Endothelial cell of umbilical vein (primary cell): ENCODE results near the gene PLPP7. TPM values are rescaled to one million over a fixed set of nuclear protein-coding genes. Genes with fewer than 3 reads are reported as not detected.

Experiments used
- BruUV-seq: library from RNA; stranded (reverse); fragments of 400-500 nt; replicated peaks from 2 replicates; lab custom pipeline; 2021; lab: Mats Ljungman, UMichigan
- CTCF ChIA-PET: fragments of 300-600, 350-600 bp; sonication (Branson Sonifier 250); formaldehyde crosslinking; loops from one replicate; lab custom pipeline; 2021; ENCODE audit warnings: antibody characterized with exemption, inconsistent platforms; lab: Charles Lee
- POLR2A ChIA-PET: fragments of 300-600, 350-600 bp; sonication (Branson Sonifier 250); formaldehyde crosslinking; loops from one replicate; lab custom pipeline; 2021; ENCODE audit warnings: antibody characterized with exemption, inconsistent platforms; lab: Charles Lee
- DNase-seq: peaks from one replicate; pipeline ENCODE4 v3.0.0-alpha.2; 2011; ENCODE audit warnings: low read depth, low spot score
- FAIRE-seq: peaks from 2 replicates; lab custom pipeline; 2011; peaks lifted over from hg19 to GRCh38; lab: Jason Lieb, UNC
- H2AFZ ChIP-seq: 2 replicates; pipeline ENCODE4 v1.6.0; 2012; ENCODE audit warnings: low read depth, low read length, control low read depth, inconsistent platforms
- H3K27ac ChIP-seq: 2 replicates; pipeline ENCODE4 v1.5.1; 2011; ENCODE audit warnings: low read depth, mild to moderate bottlenecking, control low read depth, low read length, moderate library complexity; ENCODE audit not compliant: insufficient read depth
- H3K27me3 ChIP-seq, 2 experiments: 2 replicates each; pipeline versions ENCODE4 v1.6.0 to v1.6.1; 2011; ENCODE audit warnings: low read length in 2 of 2, mixed read lengths in 1 of 2; ENCODE audit not compliant: control insufficient read depth in 2 of 2, insufficient read depth in 2 of 2
- H3K36me3 ChIP-seq, 2 experiments: 2 replicates in 1 of 2; 3 replicates in 1 of 2; pipeline ENCODE4 v1.5.1; 2011; ENCODE audit warnings: low read length in 2 of 2, mild to moderate bottlenecking in 1 of 2, moderate library complexity in 1 of 2; ENCODE audit not compliant: control insufficient read depth in 2 of 2, insufficient read depth in 2 of 2; ENCODE audit errors: extremely low read depth in 1 of 2
- H3K4me1 ChIP-seq: 3 replicates; pipeline ENCODE4 v1.5.1; 2011; ENCODE audit warnings: mild to moderate bottlenecking, low read length; ENCODE audit not compliant: control insufficient read depth, insufficient read depth; ENCODE audit errors: extremely low read depth
- H3K4me2 ChIP-seq: 2 replicates; pipeline ENCODE4 v1.6.1; 2011; ENCODE audit warnings: low read length, control low read depth, mixed read lengths; ENCODE audit not compliant: insufficient read depth
- H3K4me3 ChIP-seq, 3 experiments: fragments of 200-600 bp in 1 of 3; sonication (generic), shearing (Covaris generic) in 1 of 3; replicated peaks in 1 of 3; 2 replicates each; pipeline ENCODE4 v1.5.1; 2011 to 2016; ENCODE audit warnings: control low read depth in 3 of 3, low read length in 3 of 3, mild to moderate bottlenecking in 2 of 3, inconsistent platforms in 1 of 3, low read depth in 1 of 3, moderate library complexity in 1 of 3; ENCODE audit not compliant: insufficient read depth in 1 of 3
- H3K79me2 ChIP-seq: 2 replicates; pipeline ENCODE4 v1.6.0; 2012; ENCODE audit warnings: low read length, inconsistent platforms; ENCODE audit not compliant: control insufficient read depth, insufficient read depth
- H3K9ac ChIP-seq: replicated peaks from 2 replicates; pipeline ENCODE3; 2011; ENCODE audit warnings: low read length, control low read depth; ENCODE audit not compliant: insufficient read depth; ENCODE audit errors: extremely low read depth
- H3K9me1 ChIP-seq: replicated peaks from 3 replicates; pipeline ENCODE4 v1.6.0; 2011; ENCODE audit warnings: mild to moderate bottlenecking, low read length; ENCODE audit not compliant: control insufficient read depth, insufficient read depth; ENCODE audit errors: extremely low read depth
- H3K9me3 ChIP-seq: replicated peaks from 2 replicates; pipeline ENCODE4 v1.5.1; 2012; ENCODE audit warnings: low read length, inconsistent platforms; ENCODE audit not compliant: control insufficient read depth, insufficient read depth
- H4K20me1 ChIP-seq: replicated peaks from 2 replicates; pipeline ENCODE3; 2011; ENCODE audit warnings: mild to moderate bottlenecking, low read length; ENCODE audit not compliant: control insufficient read depth, insufficient read depth; ENCODE audit errors: extremely low read depth
- CTCF ChIP-seq, 2 donors: IDR thresholded peaks; 1 replicate in 1 of 2; 2 replicates in 1 of 2; pipeline ENCODE4 v1.5.1; 2011; ENCODE audit warnings: low read length in 2 of 2, mild to moderate bottlenecking in 2 of 2, moderate library complexity in 2 of 2, control low read depth in 1 of 2, inconsistent platforms in 1 of 2, low read depth in 1 of 2; ENCODE audit not compliant: insufficient read depth in 1 of 2; ENCODE audit errors: extremely low read depth in 1 of 2
- EZH2 ChIP-seq: IDR thresholded peaks from 2 replicates; pipeline ENCODE4 v1.6.1; 2012; ENCODE audit warnings: borderline replicate concordance, low read depth, mild to moderate bottlenecking, moderate library complexity, low read length, inconsistent platforms; ENCODE audit not compliant: severe bottlenecking
- FOS ChIP-seq: IDR thresholded peaks from 2 replicates; pipeline ENCODE4 v1.6.1; 2011; ENCODE audit warnings: mild to moderate bottlenecking, low read length, moderate library complexity, borderline replicate concordance; ENCODE audit not compliant: insufficient read depth
- GATA2 ChIP-seq: IDR thresholded peaks from 2 replicates; pipeline ENCODE4 v1.7.0; 2011; ENCODE audit warnings: low read depth, mild to moderate bottlenecking, moderate library complexity, mixed read lengths, low read length; ENCODE audit not compliant: insufficient read length, insufficient read depth
- JUN ChIP-seq: IDR thresholded peaks from 2 replicates; pipeline ENCODE4 v1.6.1; 2011; ENCODE audit warnings: borderline replicate concordance, low read depth; ENCODE audit not compliant: insufficient read length, insufficient read depth
- MAX ChIP-seq: IDR thresholded peaks from 2 replicates; pipeline ENCODE4 v1.6.1; 2011; ENCODE audit not compliant: insufficient read depth, insufficient read length
- MYC ChIP-seq: IDR thresholded peaks from one replicate; pipeline ENCODE4 v1.6.1; 2011; ENCODE audit warnings: mild to moderate bottlenecking, low read depth, low read length
- POLR2A ChIP-seq: IDR thresholded peaks from 2 replicates; pipeline ENCODE4 v1.6.1; 2012; ENCODE audit warnings: low read depth, mild to moderate bottlenecking, control low read depth, low read length
- POLR2AphosphoS5 ChIP-seq: IDR thresholded peaks from 2 replicates; pipeline ENCODE4 v1.6.1; 2012; ENCODE audit warnings: low read depth, mild to moderate bottlenecking, control low read depth, low read length, moderate library complexity; ENCODE audit not compliant: insufficient read depth
- dilution Hi-C: fragments of 300-500 bp; cut with MboI; formaldehyde crosslinking; loops from one replicate; pipeline ENCODE4 v1.15.0; 2019; ENCODE audit warnings: low sequenced_read_pairs; ENCODE audit not compliant: extremely low pct_ligation_motif_present
- intact Hi-C: fragments of 100-400 bp; cut with micrococcal nuclease; formaldehyde crosslinking; loops from one replicate; pipeline ENCODE4 v1.10.0; 2022
- polyA plus RNA-seq, 4 experiments: library from polyadenylated mRNA; depleted of rRNA in 3 of 4; stranded (reverse) in 3 of 4; unstranded in 1 of 4; fragments of >200 nt; gene quantifications; 2 replicates each; pipeline versions ENCODE4 v1.2.1 to v1.2.3, GENCODE V29; 2011 to 2012; ENCODE audit warnings: missing spikeins in 1 of 4
- total RNA-seq: library from RNA; stranded (reverse); gene quantifications from 2 replicates; pipeline ENCODE4 v1.2.3, GENCODE V29; 2021

Gene PLPP7
- total and polyA plus RNA-seq, 2 donors (not counting 3 experiments of a cell fraction or from before 2014, with no cell fraction given), result 2.1 to 2.7 TPM

DNA sequence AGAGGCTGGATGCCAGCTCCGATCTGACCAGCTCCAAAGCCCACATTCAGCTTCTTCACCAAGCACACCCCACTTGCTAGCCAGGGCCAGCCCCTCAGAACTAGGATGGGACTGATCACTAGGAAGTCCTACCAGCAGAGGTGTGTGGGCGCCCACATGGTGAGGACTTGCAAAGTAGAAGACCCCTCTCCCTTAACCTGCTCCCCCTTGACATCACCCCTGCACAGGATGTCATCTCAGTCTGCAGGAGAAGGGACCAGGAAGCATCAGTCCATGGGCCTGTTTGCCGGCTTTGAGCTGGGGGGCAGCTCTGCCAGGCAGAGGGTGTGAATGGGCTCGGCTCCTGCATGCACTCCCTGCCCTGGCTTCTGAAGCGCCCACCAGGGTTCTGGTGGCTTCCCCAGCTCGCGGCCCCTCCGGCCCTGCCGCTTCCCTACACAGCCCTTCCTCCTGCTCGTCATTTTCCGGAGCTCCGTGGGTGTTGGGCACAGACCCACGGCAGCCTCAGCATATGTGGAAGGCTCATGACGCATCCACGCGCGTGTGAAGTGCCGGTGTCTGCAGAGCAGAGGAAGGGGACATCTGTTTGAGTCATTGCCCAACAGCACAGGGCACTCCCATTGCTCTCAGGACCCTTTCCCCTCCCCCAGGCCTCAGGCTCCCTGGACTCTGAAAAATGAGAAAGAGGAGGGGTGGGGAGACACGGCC is 9.5 kb upstream of the PLPP7 start:
- Histone ChIP-seq H3K9me1 (no peaks in the 10 kb centered on the region), H4K20me1 (no peaks in the 10 kb centered on the region), H3K4me1 (peaks cover 10% of the 10 kb centered on the region), H3K4me2 (no peak overlapping the region), H2AFZ (no peak overlapping the region), H3K9me3 (no peaks in the 10 kb centered on the region), H3K36me3 (no peaks in the 10 kb centered on the region), H3K9ac (no peak overlapping the region), H3K27ac (no peak overlapping the region), H3K79me2 (peaks cover 14% of the 10 kb centered on the region), H3K27me3 (peaks cover 20 to 23% of the 10 kb centered on the region in 2 experiments), H3K4me3 (no peak overlapping the region)
- TF ChIP-seq GATA2 (no peak), CTCF (IDR thresholded peaks at IDR 0.05; ENCODE audit: extremely low read depth in 1 of 2, insufficient read depth in 1 of 2, low read depth in 1 of 2, low read length in 2 of 2) (no peak), EZH2 (no peak), MYC (no peak), FOS (no peak), JUN (no peak), MAX (no peak), POLR2AphosphoS5 (no peak), POLR2A (no peak)
- dilution Hi-C loops, result no loop called here
- ChIA-PET POLR2A (interaction anchor here (0.6 kb wide), 1 partner anchor 10 kb away, joined by 7 read pairs; no protein-coding TSS in a partner anchor), CTCF (interaction anchor here (0.8 to 2.8 kb wide), 2 partner anchors 10 to 57 kb away, joined by 3 to 11 read pairs; partner anchors contain the start of gene PLPP7)
- no TSS peak for BruUV-seq
- no peak for DNase-seq
- FAIRE-seq, result no peak
- intact Hi-C loops, result no loop called here
